Measurements from ENCODE around the gene REEP1. TPM values are rescaled to one million over a fixed set of nuclear protein-coding genes. Genes with fewer than 3 reads are reported as not detected.
A peak's percentile ranks its signal among the peaks of the same experiment; 100 is the strongest.

Gene REEP1
- total and polyA plus RNA-seq, 10 donors = 0.57 to 7.6 (median 3.4) TPM

- H3K4me3 ChIP-seq = no peak overlapping the region
- peaks cover 0 to 46% (median 22%) of the 10 kb centered on the region in 6 donors for H3K4me1 ChIP-seq
- intact Hi-C loops (cut with DNase I; ENCODE audit: low total_unique reads) = no loop called here
- H3K27me3 ChIP-seq (replicated peaks in 1 of 7) = no peaks in the 10 kb centered on the region
- H3K36me3 ChIP-seq = no peaks in the 10 kb centered on the region
- TF ChIP-seq POLR2AphosphoS5 (IDR thresholded peaks at IDR 0.05) (no peak), CTCF (IDR thresholded peaks at IDR 0.05 in 8 of 11, conservative IDR thresholded peaks at IDR 0.05 in 3 of 11) (no peak), POLR2A (IDR thresholded peaks at IDR 0.05) (no peak)
- H3K27ac ChIP-seq = peak overlapping the region in 3 of 8 donors; percentile 33 to 75 (median 51)
- no peaks in the 10 kb centered on the region for H3K9me3 ChIP-seq
- 60 to 71% (median 66%) methylated on average over 4 of the region's 4 CpGs for WGBS, 5 donors
- DNase-seq = no peak
These were observed 111.4 kb downstream of the REEP1 start for GRCh38 chr2:86226070-86226469.

GRCh38 chr2:86225581-86225980, 111.8 kb downstream of the REEP1 start:
- no peaks in the 10 kb centered on the region for H3K9me3 ChIP-seq
- H3K4me3 ChIP-seq = peak overlapping the region in 1 of 8 donors; percentile 11
- no peaks in the 10 kb centered on the region for H3K27me3 ChIP-seq (replicated peaks in 1 of 7)
- peaks cover 0 to 48% (median 23%) of the 10 kb centered on the region in 6 donors for H3K4me1 ChIP-seq
- intact Hi-C loops (cut with DNase I; ENCODE audit: low total_unique reads) = no loop called here
- peak; percentile 87 for DNase-seq
- H3K36me3 ChIP-seq = no peaks in the 10 kb centered on the region
- TF ChIP-seq POLR2AphosphoS5 (IDR thresholded peaks at IDR 0.05) = peak; percentile 67 to 81 (median 81)
- TF ChIP-seq CTCF (IDR thresholded peaks at IDR 0.05 in 8 of 11, conservative IDR thresholded peaks at IDR 0.05 in 3 of 11) = no peak
- H3K27ac ChIP-seq = peak overlapping the region in 5 of 8 donors; percentile 33 to 75 (median 48)
- 0 to 8% (median 6%) methylated on average over 5 to 6 of the region's 6 CpGs for WGBS, 5 donors

- Histone ChIP-seq H3K4me1 (peaks cover 0 to 48% (median 23%) of the 10 kb centered on the region in 6 donors), H3K4me3 (no peak overlapping the region), H3K9me3 (no peaks in the 10 kb centered on the region), H3K36me3 (no peaks in the 10 kb centered on the region), H3K27me3 (replicated peaks in 1 of 7) (no peaks in the 10 kb centered on the region), H3K27ac (peak overlapping the region in 5 of 8 donors; percentile 33 to 75 (median 48))
- TF ChIP-seq CTCF (IDR thresholded peaks at IDR 0.05 in 8 of 11, conservative IDR thresholded peaks at IDR 0.05 in 3 of 11) (no peak), POLR2AphosphoS5 (IDR thresholded peaks at IDR 0.05) (no peak), POLR2A (IDR thresholded peaks at IDR 0.05) (no peak)
- intact Hi-C loops (cut with DNase I; ENCODE audit: low total_unique reads) = loop anchor here (5.0 kb wide), 1 partner anchor 148 kb away; no protein-coding TSS in a partner anchor
- 87 to 93% (median 92%) methylated on average over 9 of the region's 9 CpGs for WGBS, 5 donors
- no peak for DNase-seq
These were observed 112.6 kb downstream of the REEP1 start for GRCh38 chr2:86224645-86225355.

GRCh38 chr2:86223927-86224560, 113.4 kb downstream of the REEP1 start:
- no peak for TF ChIP-seq CTCF (IDR thresholded peaks at IDR 0.05 in 8 of 11, conservative IDR thresholded peaks at IDR 0.05 in 3 of 11)
- no peak for DNase-seq
- no peaks in the 10 kb centered on the region for H3K27me3 ChIP-seq (replicated peaks in 1 of 7)
- peaks cover 0 to 44% (median 20%) of the 10 kb centered on the region in 6 donors for H3K4me1 ChIP-seq
- H3K27ac ChIP-seq = peak overlapping the region in 1 of 8 donors; percentile 75
- no peaks in the 10 kb centered on the region for H3K36me3 ChIP-seq
- no peak overlapping the region for H3K4me3 ChIP-seq
- H3K9me3 ChIP-seq = no peaks in the 10 kb centered on the region
- WGBS, 5 donors = 89 to 98% (median 92%) methylated on average over 2 of the region's 2 CpGs
- intact Hi-C loops (cut with DNase I; ENCODE audit: low total_unique reads) = loop anchor here (5.0 kb wide), 1 partner anchor 148 kb away; no protein-coding TSS in a partner anchor
